IMR-90 (cell line): ENCODE results near the gene ARPC2. TPM values are rescaled to one million over a fixed set of nuclear protein-coding genes. Genes with fewer than 3 reads are reported as not detected.
A peak's percentile ranks its signal among the peaks of the same experiment; 100 is the strongest.

Source experiments
- ATAC-seq: fragments of 200-7000 bp; cut with Tn5 transposase; 2 replicates; pipeline ENCODE4 v1.9.1; 2020; ENCODE audit warnings: low read depth, mild to moderate bottlenecking, moderate library complexity
- BruUV-seq: library from RNA; stranded (reverse); fragments of 400-500 nt; replicated peaks from 2 replicates; lab custom pipeline; 2021; lab: Mats Ljungman, UMichigan
- CTCF ChIA-PET: fragments of 300-600 bp; formaldehyde crosslinking; extraction: SDS; loops from one replicate; lab custom pipeline; 2021; ENCODE audit warnings: antibody characterized with exemption; lab: Yijun Ruan, JAX
- POLR2A ChIA-PET: fragments of 300-600 bp; sonication (Branson Sonifier 250); formaldehyde crosslinking; loops from one replicate; lab custom pipeline; 2022; ENCODE audit warnings: antibody characterized with exemption; ENCODE audit not compliant: unreplicated experiment; lab: Charles Lee
- DNase-seq: peaks from one replicate; pipeline ENCODE4 v3.0.0; 2013
- H2AFZ ChIP-seq: replicated peaks from 2 replicates; pipeline ENCODE3; 2013; ENCODE audit warnings: low read length, mild to moderate bottlenecking; ENCODE audit not compliant: poor library complexity
- H2AK5ac ChIP-seq: 2 replicates; pipeline ENCODE4 v1.6.1; 2013; ENCODE audit warnings: low read depth, low read length, inconsistent platforms
- H2AK9ac ChIP-seq: replicated peaks from 2 replicates; pipeline ENCODE3; 2013; ENCODE audit warnings: mild to moderate bottlenecking, low read depth, low read length, moderate library complexity; ENCODE audit not compliant: poor library complexity
- H2BK120ac ChIP-seq: 2 replicates; pipeline ENCODE4 v1.6.1; 2013; ENCODE audit warnings: low read depth, low read length, inconsistent platforms
- H2BK15ac ChIP-seq: 3 replicates; pipeline ENCODE4 v1.6.1; 2013; ENCODE audit warnings: low read depth, low read length, inconsistent platforms
- H2BK20ac ChIP-seq: 2 replicates; pipeline ENCODE4 v1.6.1; 2013; ENCODE audit warnings: low read depth, mild to moderate bottlenecking, inconsistent platforms, low read length, moderate library complexity
- H2BK5ac ChIP-seq: 2 replicates; pipeline ENCODE4 v1.6.1; 2013; ENCODE audit warnings: mild to moderate bottlenecking, low read depth, low read length, inconsistent platforms; ENCODE audit not compliant: poor library complexity, severe bottlenecking
- H3K14ac ChIP-seq: replicated peaks from 2 replicates; pipeline ENCODE4 v1.6.1; 2013; ENCODE audit warnings: low read depth, low read length, inconsistent platforms
- H3K18ac ChIP-seq: 2 replicates; pipeline ENCODE4 v1.6.1; 2013; ENCODE audit warnings: low read depth, low read length, control low read depth
- H3K23ac ChIP-seq: 2 replicates; pipeline ENCODE4 v1.6.1; 2013; ENCODE audit warnings: low read depth, low read length, inconsistent platforms
- H3K27ac ChIP-seq: 2 replicates; pipeline ENCODE4 v1.5.1; 2013; ENCODE audit warnings: mild to moderate bottlenecking, control low read depth, low read length; ENCODE audit not compliant: insufficient read depth
- H3K27me3 ChIP-seq: 2 replicates; pipeline ENCODE4 v1.6.1; 2013; ENCODE audit warnings: low read length; ENCODE audit not compliant: control insufficient read depth, insufficient read depth
- H3K36me3 ChIP-seq: 2 replicates; pipeline ENCODE4 v1.6.1; 2013; ENCODE audit warnings: low read length, mixed read lengths; ENCODE audit not compliant: control insufficient read depth, insufficient read depth
- H3K4ac ChIP-seq: 2 replicates; pipeline ENCODE4 v1.6.1; 2013; ENCODE audit warnings: low read depth, low read length, inconsistent platforms
- H3K4me1 ChIP-seq: 2 replicates; pipeline ENCODE4 v1.6.1; 2013; ENCODE audit warnings: low read length, mixed read lengths; ENCODE audit not compliant: control insufficient read depth, insufficient read depth
- H3K4me2 ChIP-seq: 2 replicates; pipeline ENCODE4 v1.6.1; 2013; ENCODE audit warnings: low read depth, mild to moderate bottlenecking, control low read depth, low read length, moderate library complexity
- H3K4me3 ChIP-seq: 2 replicates; pipeline ENCODE4 v1.5.1; 2013; ENCODE audit warnings: low read depth, mild to moderate bottlenecking, control low read depth, low read length, moderate library complexity; ENCODE audit not compliant: insufficient read depth
- H3K56ac ChIP-seq: 2 replicates; pipeline ENCODE4 v1.6.1; 2013; ENCODE audit warnings: low read length, inconsistent platforms; ENCODE audit not compliant: insufficient read depth; ENCODE audit errors: extremely low read depth
- H3K79me1 ChIP-seq, 2 experiments: 2 replicates each; pipeline ENCODE4 v1.6.1; 2013; ENCODE audit warnings: low read length in 2 of 2, inconsistent platforms in 1 of 2, low read depth in 1 of 2
- H3K9ac ChIP-seq: 2 replicates; pipeline ENCODE4 v1.6.1; 2013; ENCODE audit warnings: low read depth, low read length, control low read depth
- H3K9me1 ChIP-seq: 2 replicates; pipeline ENCODE4 v1.6.1; 2013; ENCODE audit warnings: low read length, inconsistent platforms; ENCODE audit not compliant: insufficient read depth
- H3K9me3 ChIP-seq: 2 replicates; pipeline ENCODE4 v1.6.1; 2013; ENCODE audit warnings: low read length; ENCODE audit not compliant: control insufficient read depth, insufficient read depth
- H4K20me1 ChIP-seq: 2 replicates; pipeline ENCODE4 v1.6.1; 2013; ENCODE audit warnings: low read length, inconsistent platforms; ENCODE audit not compliant: insufficient read depth
- H4K5ac ChIP-seq: 2 replicates; pipeline ENCODE4 v1.6.1; 2013; ENCODE audit warnings: mild to moderate bottlenecking, low read depth, low read length, control low read depth
- H4K8ac ChIP-seq, 2 experiments: 2 replicates each; pipeline ENCODE4 v1.6.1; 2013; ENCODE audit warnings: low read depth in 2 of 2, low read length in 2 of 2, control low read depth in 1 of 2, inconsistent platforms in 1 of 2
- H4K91ac ChIP-seq: 2 replicates; pipeline ENCODE4 v1.6.1; 2013; ENCODE audit warnings: low read depth, low read length, inconsistent platforms; ENCODE audit not compliant: insufficient read depth
- BHLHE40 ChIP-seq: fragments of 150-350 bp; IDR thresholded peaks from 2 replicates; pipeline ENCODE4 v1.6.1; 2016; ENCODE audit warnings: mild to moderate bottlenecking, low read depth, low read length
- CEBPB ChIP-seq: IDR thresholded peaks from 2 replicates; pipeline ENCODE4 v1.6.1; 2012; ENCODE audit warnings: low read depth, low read length, improper control_type of control experiment
- CTCF ChIP-seq: conservative IDR thresholded peaks from 2 replicates; pipeline ENCODE4 v1.5.1; 2012; ENCODE audit warnings: mild to moderate bottlenecking, low read depth, low read length, improper control_type of control experiment
- ELK1 ChIP-seq: fragments of 150-350 bp; IDR thresholded peaks from 2 replicates; pipeline ENCODE4 v1.6.1; 2016; ENCODE audit warnings: low read depth, mild to moderate bottlenecking, low read length, moderate library complexity, borderline replicate concordance
- MAFK ChIP-seq: IDR thresholded peaks from 2 replicates; pipeline ENCODE4 v1.6.1; 2012; ENCODE audit warnings: low read depth, low read length, improper control_type of control experiment
- MAZ ChIP-seq: IDR thresholded peaks from 2 replicates; pipeline ENCODE4 v1.6.1; 2012; ENCODE audit warnings: low read depth, mild to moderate bottlenecking, low read length, improper control_type of control experiment, moderate library complexity, borderline replicate concordance
- NFE2L2 ChIP-seq: fragments of 150-350 bp; IDR thresholded peaks from 2 replicates; pipeline ENCODE4 v1.6.1; 2016; ENCODE audit warnings: low read depth, mild to moderate bottlenecking, low read length
- POLR2A ChIP-seq: IDR thresholded peaks from 2 replicates; pipeline ENCODE4 v1.6.1; 2012; ENCODE audit warnings: mild to moderate bottlenecking, low read depth, low read length
- RAD21 ChIP-seq: IDR thresholded peaks from 2 replicates; pipeline ENCODE4 v1.6.1; 2012; ENCODE audit warnings: low read length, improper control_type of control experiment
- RCOR1 ChIP-seq: IDR thresholded peaks from 2 replicates; pipeline ENCODE4 v1.6.1; 2012; ENCODE audit warnings: mild to moderate bottlenecking, low read length, improper control_type of control experiment; ENCODE audit not compliant: insufficient replicate concordance
- RFX5 ChIP-seq: IDR thresholded peaks from 2 replicates; pipeline ENCODE4 v1.8.0; 2012; ENCODE audit warnings: low read depth, mild to moderate bottlenecking, low read length, moderate library complexity
- USF2 ChIP-seq: fragments of 150-350 bp; IDR thresholded peaks from 2 replicates; pipeline ENCODE4 v1.6.1; 2017; ENCODE audit warnings: mild to moderate bottlenecking, antibody characterized with exemption, low read length, low read depth
- WGBS, 2 experiments: methylation state at CpG; one replicate each; pipeline versions ENCODE4 v1.1.5 to v1.1.7; 2013; ENCODE audit warnings: missing lambda C conversion rate in 2 of 2; ENCODE audit not compliant: insufficient read length in 1 of 2; ENCODE audit errors: extremely low coverage in 2 of 2; 5-methylcytosine and 5-hydroxymethylcytosine counted together
- dilution Hi-C: fragments of 300-500 bp; cut with HindIII; formaldehyde crosslinking; loops from one replicate; pipeline ENCODE4 v1.14.3; 2018; ENCODE audit warnings: low sequenced_read_pairs; ENCODE audit not compliant: unreplicated experiment
- in situ Hi-C: fragments of 300-500 bp; cut with MboI; formaldehyde crosslinking; loops from 3 replicates; pipeline ENCODE4 v1.14.3; 2019; ENCODE audit warnings: low sequenced_read_pairs, inconsistent platforms, mixed read lengths
- intact Hi-C: fragments of 100-400 bp; cut with micrococcal nuclease; formaldehyde crosslinking; loops from 2 replicates; pipeline ENCODE4 v1.10.0; 2022
- polyA plus RNA-seq, 3 experiments: library from polyadenylated mRNA; depleted of rRNA; stranded (reverse); fragments of >200 nt; gene quantifications; 2 replicates each; pipeline ENCODE4 v1.2.3, GENCODE V29; 2012; ENCODE audit warnings: low replicate concordance in 1 of 3
- total RNA-seq: library from RNA; depleted of rRNA; stranded (reverse); fragments of >200 nt; gene quantifications from 2 replicates; pipeline ENCODE4 v1.2.3, GENCODE V29; 2012

ARPC2 gene
- total and polyA plus RNA-seq, 2 of the 4 experiments (the other 2 are of a cell fraction): 561 to 635 TPM

GRCh38 chr2:218286570-218287459 is 69.8 kb downstream of the ARPC2 start:
- ATAC-seq (peak; percentile 78), DNase-seq (peak; percentile 94)
- dilution Hi-C loops: no loop called here
- Histone ChIP-seq H2BK120ac (peak overlapping the region; percentile 87), H3K4me2 (peak overlapping the region; percentile 78), H2AFZ (peak overlapping the region; percentile 56), H2BK5ac (peak overlapping the region; percentile 94), H2AK9ac (peak overlapping the region; percentile 96), H4K20me1 (peaks cover 32% of the 10 kb centered on the region), H3K36me3 (peaks cover under 1% of the 10 kb centered on the region; the same call in 1 of the 2 replicates), H3K27me3 (no peaks in the 10 kb centered on the region), H4K5ac (peak overlapping the region; percentile 66), H2AK5ac (peak overlapping the region; percentile 83), H3K14ac (peak overlapping the region; percentile 92), H2BK20ac (peak overlapping the region; percentile 76), H3K4me1 (peaks cover 47% of the 10 kb centered on the region), H3K4ac (peak overlapping the region; percentile 93), H3K79me1 (peaks cover 32 to 80% of the 10 kb centered on the region in 2 experiments), H3K9me3 (no peaks in the 10 kb centered on the region), H3K4me3 (peak overlapping the region; percentile 31), H2BK15ac (peak overlapping the region; percentile 75; the same call in 1 of the 3 replicates), H3K9me1 (peaks cover 18% of the 10 kb centered on the region), H3K27ac (peak overlapping the region; percentile 90), H3K18ac (peak overlapping the region; percentile 71), H4K8ac (peak overlapping the region; percentile 77 to 95), H3K23ac (peak overlapping the region; percentile 69), H4K91ac (peak overlapping the region; percentile 94), H3K9ac (peak overlapping the region; percentile 81), H3K56ac (peak overlapping the region; percentile 91)
- POLR2A ChIA-PET: interaction anchor here (0.5 to 1.5 kb wide), 6 partner anchors 8 to 110 kb away, joined by 3 to 9 read pairs (median 4); no protein-coding TSS in a partner anchor
- no TSS peak for BruUV-seq
- CTCF ChIA-PET: interaction anchor here (0.6 to 4.4 kb wide), 3 partner anchors 15 to 25 kb away, joined by 3 to 24 read pairs (median 3); partner anchors contain the start of genes AAMP and PNKD
- in situ Hi-C loops: no loop called here
- intact Hi-C loops: loop anchor here (2.0 kb wide), 1 partner anchor 14 kb away; no protein-coding TSS in a partner anchor
- 3% methylated on average over 3 of the region's 11 CpGs; no CpG with 5 or more reads in 1 of the 2 experiments for WGBS, 2 experiments
- TF ChIP-seq CEBPB (peak; percentile 27; the same call in 1 of the 2 replicates), USF2 (peak; percentile 50), ELK1 (no peak), RFX5 (peak; percentile 54; the same call in 1 of the 2 replicates), RAD21 (no peak), CTCF (no peak), BHLHE40 (no peak), RCOR1 (no peak), NFE2L2 (no peak), MAZ (peak; percentile 57), POLR2A (no peak), MAFK (no peak)
